Coronary artery (tissue), 2 donors: ENCODE data around the gene CRX.
"Not testable (repeated sequence)": the region's sequence is repeated elsewhere in the genome, so short reads cannot be mapped to it uniquely, and the experiment has no call there.

ENCODE experiments used
- DNase-seq: peaks from one replicate; pipeline ENCODE4 v3.0.0-alpha.2; 2017; ENCODE audit warnings: low spot score
- H3K27ac ChIP-seq, 2 donors: fragments of 200-600 bp; sonication (generic); one replicate each; pipeline ENCODE4 v1.5.1; 2016 to 2019
- H3K4me3 ChIP-seq: fragments of 200-600 bp; sonication (generic); 2 replicates; pipeline ENCODE4 v1.5.1; 2016; ENCODE audit warnings: mild to moderate bottlenecking, moderate library complexity
- TF ChIP-seq, protein P1 (sequence below): fragments of 200-600 bp; sonication (generic); IDR thresholded peaks from one replicate; pipeline ENCODE4 v1.5.1; 2019; ENCODE audit warnings: antibody characterized with exemption

Gene CRX

GRCh38 chr19:47848425-47848822, 26.7 kb downstream of the CRX start:
- TF ChIP-seq, protein P1, sequence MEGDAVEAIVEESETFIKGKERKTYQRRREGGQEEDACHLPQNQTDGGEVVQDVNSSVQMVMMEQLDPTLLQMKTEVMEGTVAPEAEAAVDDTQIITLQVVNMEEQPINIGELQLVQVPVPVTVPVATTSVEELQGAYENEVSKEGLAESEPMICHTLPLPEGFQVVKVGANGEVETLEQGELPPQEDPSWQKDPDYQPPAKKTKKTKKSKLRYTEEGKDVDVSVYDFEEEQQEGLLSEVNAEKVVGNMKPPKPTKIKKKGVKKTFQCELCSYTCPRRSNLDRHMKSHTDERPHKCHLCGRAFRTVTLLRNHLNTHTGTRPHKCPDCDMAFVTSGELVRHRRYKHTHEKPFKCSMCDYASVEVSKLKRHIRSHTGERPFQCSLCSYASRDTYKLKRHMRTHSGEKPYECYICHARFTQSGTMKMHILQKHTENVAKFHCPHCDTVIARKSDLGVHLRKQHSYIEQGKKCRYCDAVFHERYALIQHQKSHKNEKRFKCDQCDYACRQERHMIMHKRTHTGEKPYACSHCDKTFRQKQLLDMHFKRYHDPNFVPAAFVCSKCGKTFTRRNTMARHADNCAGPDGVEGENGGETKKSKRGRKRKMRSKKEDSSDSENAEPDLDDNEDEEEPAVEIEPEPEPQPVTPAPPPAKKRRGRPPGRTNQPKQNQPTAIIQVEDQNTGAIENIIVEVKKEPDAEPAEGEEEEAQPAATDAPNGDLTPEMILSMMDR: no peak
- Histone ChIP-seq H3K4me3 (no peak overlapping the region), H3K27ac (no peak overlapping the region)
- no peak for DNase-seq

GRCh38 chr19:47848823-47849473, 27.2 kb downstream of the CRX start:
- no peak for DNase-seq
- Histone ChIP-seq H3K27ac (no peak overlapping the region), H3K4me3 (no peak overlapping the region)
- TF ChIP-seq, protein P1: no peak

DNA sequence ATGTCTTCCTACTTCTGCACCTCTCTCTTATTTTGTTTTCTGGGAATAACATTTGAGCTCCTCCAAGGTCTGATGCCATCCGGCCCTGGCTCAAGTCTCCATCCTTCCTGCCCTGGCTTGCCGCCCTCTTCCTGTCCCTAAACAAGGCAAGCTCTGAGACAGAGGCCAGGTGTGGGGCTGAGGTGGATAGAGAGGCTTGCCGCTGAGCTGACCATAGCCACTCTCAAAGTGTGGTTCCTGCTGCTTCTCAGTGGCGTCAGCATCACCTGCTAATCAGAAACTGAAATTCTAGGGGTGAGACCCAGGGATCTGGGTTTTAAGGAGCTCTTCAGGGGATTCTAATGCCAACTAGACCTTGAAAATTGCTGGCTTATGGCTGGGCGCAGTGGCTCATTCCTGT, 31.3 kb downstream of the CRX start:
- no peak overlapping the region for H3K4me3 ChIP-seq
- TF ChIP-seq, protein P1: no peak
- H3K27ac ChIP-seq: no peak overlapping the region
- no peak for DNase-seq

GRCh38 chr19:47854459-47854858, 32.7 kb downstream of the CRX start:
- H3K4me3 ChIP-seq: no peak overlapping the region
- no peak for DNase-seq
- no peak overlapping the region for H3K27ac ChIP-seq
- TF ChIP-seq, protein P1: no peak

DNA sequence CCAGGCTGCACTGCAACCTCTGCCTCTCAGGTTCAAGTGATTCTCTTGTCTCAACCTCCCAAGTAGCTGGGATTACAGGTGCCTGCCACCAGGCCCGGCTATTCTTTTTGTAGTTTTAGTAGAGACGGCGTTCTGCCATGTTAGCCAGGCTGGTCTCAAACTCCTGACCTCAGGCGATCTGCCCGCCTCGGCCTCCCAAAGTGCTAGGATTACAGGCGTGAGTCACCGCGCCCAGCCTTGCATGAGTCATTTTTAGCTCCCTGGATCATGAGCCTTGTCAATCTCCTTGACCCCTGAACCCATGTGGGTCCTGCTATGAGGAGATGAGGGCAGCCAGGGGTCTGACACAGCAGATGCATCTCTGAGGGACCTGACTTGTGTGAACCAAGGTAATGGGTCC, 36.5 kb downstream of the CRX start:
- H3K27ac ChIP-seq, H3K4me3 ChIP-seq, DNase-seq: not testable (repeated sequence)

DNA sequence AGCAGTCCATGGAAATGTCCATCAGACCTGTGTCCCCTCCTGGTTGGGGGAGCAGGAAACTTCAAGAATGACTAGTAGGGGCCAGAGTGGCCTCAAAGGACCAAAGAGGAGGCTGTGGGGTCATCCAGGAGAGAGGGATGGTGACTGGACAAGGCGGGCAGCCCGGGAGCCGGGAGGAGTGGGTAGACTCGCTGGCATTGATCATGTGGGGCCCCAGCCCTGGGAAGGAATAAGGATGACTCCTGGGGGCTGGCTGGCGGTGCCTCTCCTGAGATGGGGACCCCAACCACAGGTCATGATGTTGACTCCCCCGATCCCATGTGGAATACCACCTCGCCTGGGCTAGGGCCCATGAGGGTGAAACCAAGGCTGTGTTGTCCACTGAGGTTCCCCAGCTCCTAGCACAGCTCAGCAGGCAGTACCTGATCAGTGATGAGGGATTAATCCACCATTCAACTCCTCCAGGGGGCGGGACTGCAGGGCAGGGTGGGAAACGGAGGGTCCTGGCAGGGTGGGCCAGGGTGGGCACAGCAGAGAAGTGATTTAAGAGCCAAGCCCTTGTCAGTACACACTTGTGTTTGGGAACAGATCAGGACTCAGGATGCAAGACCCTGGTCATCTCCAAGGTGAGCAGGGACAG, 37.0 kb downstream of the CRX start, which contains the start of gene TPRX2:
TPRX2 (plus strand) TSS at position 590 of the 640 bp plus-strand sequence; CDS start at position 602, 12 bp downstream.
- H3K4me3 ChIP-seq, H3K27ac ChIP-seq, DNase-seq: not testable (repeated sequence)

DNA sequence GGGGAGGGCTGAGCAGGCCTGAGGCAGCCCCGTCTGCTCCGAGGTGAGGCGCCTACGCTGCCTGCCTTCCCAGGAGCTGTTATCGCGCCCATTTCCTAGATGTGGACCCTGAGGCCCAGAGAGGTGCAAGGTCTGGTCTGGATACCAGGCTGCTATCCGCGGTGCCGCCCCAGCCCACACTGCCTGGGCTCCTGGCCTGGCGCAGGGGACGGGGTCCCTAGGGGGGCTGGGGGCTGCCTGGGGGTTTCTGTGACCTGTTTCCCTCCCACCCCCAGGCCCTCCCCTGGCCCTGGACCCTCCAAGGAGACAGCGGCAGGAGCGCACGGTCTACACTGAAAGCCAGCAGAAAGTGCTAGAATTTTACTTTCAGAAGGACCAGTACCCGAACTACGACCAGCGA, 38.1 kb downstream of the CRX start:
- DNase-seq, H3K27ac ChIP-seq, H3K4me3 ChIP-seq: not testable (repeated sequence)

DNA sequence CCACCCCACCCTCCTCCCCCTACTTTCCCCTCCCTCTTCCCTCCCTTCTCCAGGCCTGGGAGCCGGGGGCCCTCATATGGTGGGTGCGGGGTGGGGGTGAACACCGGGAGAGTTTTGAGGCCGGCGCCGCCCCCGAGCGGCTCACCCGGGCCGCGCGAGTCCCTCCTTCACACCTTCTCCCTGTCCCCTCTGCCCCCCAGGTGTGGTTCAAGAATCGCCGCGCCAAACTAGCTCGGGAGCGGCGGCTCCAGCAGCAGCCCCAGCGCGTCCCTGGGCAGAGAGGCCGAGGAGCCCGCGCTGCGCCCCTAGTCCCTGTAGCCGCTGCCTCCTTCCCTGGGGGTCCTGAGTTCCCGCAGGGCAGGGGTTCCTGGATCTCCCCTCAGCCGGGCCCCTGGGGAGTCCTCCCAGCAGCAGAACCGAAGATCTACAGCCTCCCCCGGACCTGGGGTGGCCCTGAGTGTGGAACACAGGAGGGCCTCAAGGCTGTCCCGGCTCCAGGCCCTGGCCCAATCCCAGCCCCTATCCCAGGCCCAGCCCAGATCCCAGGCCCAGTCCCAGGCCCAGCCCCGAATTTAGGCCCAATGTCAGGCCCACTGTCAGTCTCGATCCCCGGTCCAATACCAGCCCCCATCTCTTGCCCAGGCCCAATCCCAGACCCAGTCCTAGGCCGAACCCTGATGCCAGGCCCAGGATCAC, 39.0 kb downstream of the CRX start:
- H3K4me3 ChIP-seq: no peak overlapping the region
- TF ChIP-seq, protein P1: no peak
- H3K27ac ChIP-seq: no peak overlapping the region
- no peak for DNase-seq
